Central memory CD8-positive, alpha-beta T cell (primary cell): ENCODE measurements around the gene EDEM1.

Source experiments
- ATAC-seq: fragments of 150-1000 bp; cut with Tn5 transposase; replicated peaks from 2 replicates; pipeline ENCODE4 v1.10.0; 2022; ENCODE audit warnings: mild to moderate bottlenecking, moderate FRiP score, moderate number of reproducible peaks; ENCODE audit not compliant: poor library complexity, severe bottlenecking; ENCODE audit errors: extremely low read depth
- DNase-seq, 2 donors: peaks; one replicate each; pipeline ENCODE4 v3.0.0; 2021; ENCODE audit warnings: low spot score in 2 of 2
- H3K27ac Mint-ChIP-seq: one replicate; pipeline ENCODE4 v1.8.0; 2022; ENCODE audit warnings: low read depth, mild to moderate bottlenecking, moderate library complexity, mixed read lengths
- H3K27me3 Mint-ChIP-seq: one replicate; pipeline ENCODE4 v1.8.0; 2022; ENCODE audit warnings: mixed read lengths
- H3K36me3 Mint-ChIP-seq: one replicate; pipeline ENCODE4 v1.8.0; 2022; ENCODE audit warnings: mild to moderate bottlenecking, moderate library complexity, mixed read lengths; ENCODE audit not compliant: insufficient read depth
- H3K4me1 Mint-ChIP-seq: one replicate; pipeline ENCODE4 v1.8.0; 2022; ENCODE audit warnings: mixed read lengths
- H3K4me3 Mint-ChIP-seq: one replicate; pipeline ENCODE4 v1.8.0; 2022; ENCODE audit warnings: mild to moderate bottlenecking, moderate library complexity, mixed read lengths
- H3K9me3 Mint-ChIP-seq: one replicate; pipeline ENCODE4 v1.8.0; 2022; ENCODE audit warnings: mixed read lengths

EDEM1 gene

GRCh38 chr3:5195605-5196004, 8.1 kb downstream of the EDEM1 start:
- H3K9me3 Mint-ChIP-seq: no peaks in the 10 kb centered on the region
- DNase-seq (no peak), ATAC-seq (no peak)
- peak overlapping the region; percentile 82 for H3K27ac Mint-ChIP-seq
- H3K4me3 Mint-ChIP-seq: peak overlapping the region; percentile 47
- H3K4me1 Mint-ChIP-seq: peaks cover 79% of the 10 kb centered on the region
- H3K27me3 Mint-ChIP-seq: no peaks in the 10 kb centered on the region
- peaks cover 44% of the 10 kb centered on the region for H3K36me3 Mint-ChIP-seq

- Mint-ChIP-seq H3K27me3 (no peaks in the 10 kb centered on the region), H3K4me3 (peak overlapping the region; percentile 70), H3K9me3 (no peaks in the 10 kb centered on the region), H3K27ac (peak overlapping the region; percentile 86), H3K36me3 (peaks cover 52% of the 10 kb centered on the region), H3K4me1 (peaks cover 73% of the 10 kb centered on the region)
- no peak for DNase-seq
- ATAC-seq: no peak
Measured at GRCh38 chr3:5197022-5197421, 9.5 kb downstream of the EDEM1 start.

DNA sequence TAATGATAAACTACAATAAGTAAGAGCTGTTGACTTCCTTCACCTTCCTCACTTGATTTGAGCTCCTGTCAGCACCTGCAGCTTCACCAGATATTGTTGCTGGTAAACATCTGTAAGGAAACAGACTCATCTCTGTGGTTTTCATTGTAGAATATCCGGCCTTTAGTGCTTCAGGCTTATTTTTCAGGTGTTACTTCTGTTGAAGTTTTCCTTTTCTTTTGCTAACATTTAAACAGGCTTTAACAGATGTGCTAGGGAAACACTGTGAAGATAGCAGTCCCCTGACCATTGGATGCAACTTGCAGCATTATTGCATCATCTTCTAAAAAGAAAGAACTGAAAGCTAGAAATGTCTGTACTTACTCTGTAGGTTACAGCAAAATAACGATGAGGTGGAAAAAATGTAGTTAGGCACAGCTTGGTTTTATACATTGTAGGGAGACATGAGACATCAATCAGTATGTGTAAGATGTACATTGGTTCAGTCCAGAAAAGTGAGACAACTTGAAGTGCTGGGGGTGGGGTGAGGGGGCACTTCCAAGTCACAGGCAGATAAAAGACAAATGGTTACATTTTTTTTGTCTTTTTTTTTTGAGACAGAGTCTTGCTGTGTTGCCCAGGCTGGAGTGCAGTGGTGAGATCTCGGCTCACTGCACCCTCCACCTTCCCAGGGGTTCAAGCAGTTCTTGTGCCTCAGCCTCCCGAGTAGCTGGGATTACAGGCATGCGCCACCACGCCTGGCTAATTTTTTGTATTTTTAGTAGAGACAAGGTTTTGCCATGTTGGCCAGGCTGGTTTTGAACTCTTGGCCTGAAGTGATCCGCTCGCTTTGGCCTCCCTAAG, 10.2 kb downstream of the EDEM1 start:
- Mint-ChIP-seq H3K27me3 (no peaks in the 10 kb centered on the region), H3K4me3 (peak overlapping the region; percentile 70), H3K27ac (peak overlapping the region; percentile 86), H3K36me3 (peaks cover 59% of the 10 kb centered on the region), H3K9me3 (no peaks in the 10 kb centered on the region), H3K4me1 (peaks cover 66% of the 10 kb centered on the region)
- DNase-seq: no peak
- peak; percentile 80 for ATAC-seq

GRCh38 chr3:5198313-5198677, 10.8 kb downstream of the EDEM1 start:
- H3K4me3 Mint-ChIP-seq: peak overlapping the region; percentile 34
- no peaks in the 10 kb centered on the region for H3K27me3 Mint-ChIP-seq
- peak overlapping the region; percentile 86 for H3K27ac Mint-ChIP-seq
- peaks cover 61% of the 10 kb centered on the region for H3K36me3 Mint-ChIP-seq
- H3K9me3 Mint-ChIP-seq: no peaks in the 10 kb centered on the region
- DNase-seq: no peak
- ATAC-seq: no peak
- H3K4me1 Mint-ChIP-seq: peaks cover 60% of the 10 kb centered on the region

DNA sequence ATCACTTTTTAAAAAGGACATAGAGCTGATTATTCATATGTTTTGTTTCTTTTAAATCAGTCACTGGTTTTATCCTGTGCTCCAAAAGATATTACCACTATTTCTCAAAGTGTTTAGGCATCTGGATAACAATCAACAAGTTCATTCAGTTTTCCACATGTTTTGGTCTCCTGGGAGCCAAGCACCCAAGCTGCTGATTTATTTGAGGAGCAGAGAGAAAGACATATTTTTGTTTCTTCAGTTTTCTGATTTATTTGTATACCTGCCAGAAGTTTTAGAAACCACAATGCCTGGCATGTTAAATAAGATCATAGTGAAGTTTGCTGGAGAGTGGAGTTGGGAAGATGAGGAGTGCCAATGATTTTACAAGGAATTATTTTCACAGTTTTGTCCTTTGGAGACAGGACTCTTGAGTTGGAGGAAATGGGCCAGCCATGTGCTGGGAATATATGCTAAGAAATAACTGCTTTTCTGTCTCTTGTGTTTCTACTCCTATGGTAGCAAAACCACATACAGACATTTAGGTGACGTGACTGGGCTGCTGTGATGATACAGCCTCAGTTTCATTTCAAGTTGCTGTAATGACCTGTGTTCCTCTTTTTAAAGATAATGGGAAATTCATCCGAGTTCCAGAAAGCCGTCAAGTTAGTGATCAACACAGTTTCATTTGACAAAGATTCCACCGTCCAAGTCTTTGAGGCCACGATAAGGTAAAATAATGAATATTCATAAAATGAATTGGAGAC, 11.7 kb downstream of the EDEM1 start:
- peak overlapping the region; percentile 86 for H3K27ac Mint-ChIP-seq
- H3K9me3 Mint-ChIP-seq: no peaks in the 10 kb centered on the region
- H3K27me3 Mint-ChIP-seq: no peaks in the 10 kb centered on the region
- H3K4me3 Mint-ChIP-seq: no peak overlapping the region
- no peak for ATAC-seq
- peaks cover 65% of the 10 kb centered on the region for H3K36me3 Mint-ChIP-seq
- H3K4me1 Mint-ChIP-seq: peaks cover 55% of the 10 kb centered on the region
- DNase-seq: no peak

- Mint-ChIP-seq H3K4me1 (peaks cover 42% of the 10 kb centered on the region), H3K4me3 (no peak overlapping the region), H3K9me3 (no peaks in the 10 kb centered on the region), H3K27me3 (no peaks in the 10 kb centered on the region), H3K27ac (no peak overlapping the region), H3K36me3 (peaks cover 75% of the 10 kb centered on the region)
- DNase-seq (no peak), ATAC-seq (no peak)
Measured at GRCh38 chr3:5201536-5201935, 14.0 kb downstream of the EDEM1 start.

GRCh38 chr3:5202222-5202621, 14.7 kb downstream of the EDEM1 start:
- H3K36me3 Mint-ChIP-seq: peaks cover 77% of the 10 kb centered on the region
- DNase-seq (no peak), ATAC-seq (no peak)
- peaks cover 35% of the 10 kb centered on the region for H3K4me1 Mint-ChIP-seq
- H3K4me3 Mint-ChIP-seq: no peak overlapping the region
- no peaks in the 10 kb centered on the region for H3K27me3 Mint-ChIP-seq
- H3K9me3 Mint-ChIP-seq: no peaks in the 10 kb centered on the region
- H3K27ac Mint-ChIP-seq: no peak overlapping the region

DNA sequence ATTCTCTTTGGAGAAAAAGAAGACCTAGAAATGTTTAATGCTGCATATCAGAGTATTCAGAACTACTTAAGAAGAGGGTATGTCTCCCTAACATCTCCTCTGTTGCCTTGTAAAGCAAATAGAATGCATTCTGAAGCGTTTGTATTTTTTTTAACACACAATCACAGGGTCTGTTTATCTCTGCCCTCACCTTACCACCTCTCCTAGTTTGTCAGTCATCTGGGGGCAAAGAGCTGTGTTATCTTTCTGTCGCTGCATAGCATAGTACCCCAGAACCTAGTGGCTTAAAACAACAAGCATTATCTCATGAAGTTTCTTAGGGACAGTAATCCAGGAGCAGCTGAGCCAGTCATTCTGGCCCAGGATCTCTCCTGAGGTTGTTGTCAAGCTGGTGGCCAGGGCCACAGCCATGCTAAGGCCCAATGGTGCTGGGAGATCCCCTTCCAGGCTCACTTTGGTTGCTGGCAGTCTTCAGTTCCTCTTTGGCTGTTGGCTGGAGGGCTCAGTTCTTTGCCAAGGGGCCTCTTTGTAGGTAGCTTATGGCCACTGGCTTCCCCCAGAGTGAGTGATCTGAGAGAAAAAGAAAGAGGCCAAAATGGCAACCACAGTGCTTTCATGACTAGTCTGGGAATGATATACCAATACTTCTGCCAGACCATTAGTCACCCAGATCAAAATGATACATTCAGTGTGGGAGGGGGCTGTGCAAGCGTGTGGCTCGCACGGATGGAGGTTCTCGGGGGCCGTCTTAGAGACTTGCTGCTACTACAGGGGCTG, 17.8 kb downstream of the EDEM1 start:
- H3K27me3 Mint-ChIP-seq: no peaks in the 10 kb centered on the region
- ATAC-seq (no peak), DNase-seq (no peak)
- no peak overlapping the region for H3K4me3 Mint-ChIP-seq
- H3K9me3 Mint-ChIP-seq: no peaks in the 10 kb centered on the region
- peaks cover 86% of the 10 kb centered on the region for H3K36me3 Mint-ChIP-seq
- peak overlapping the region; percentile 29 for H3K27ac Mint-ChIP-seq
- peaks cover 11% of the 10 kb centered on the region for H3K4me1 Mint-ChIP-seq

GRCh38 chr3:5210926-5211325, 23.4 kb downstream of the EDEM1 start:
- H3K27ac Mint-ChIP-seq: no peak overlapping the region
- no peaks in the 10 kb centered on the region for H3K27me3 Mint-ChIP-seq
- H3K4me3 Mint-ChIP-seq: no peak overlapping the region
- no peak for ATAC-seq
- H3K4me1 Mint-ChIP-seq: peaks cover 18% of the 10 kb centered on the region
- H3K9me3 Mint-ChIP-seq: no peaks in the 10 kb centered on the region
- no peak for DNase-seq
- peaks cover 83% of the 10 kb centered on the region for H3K36me3 Mint-ChIP-seq

- Mint-ChIP-seq H3K4me3 (no peak overlapping the region), H3K27me3 (no peaks in the 10 kb centered on the region), H3K27ac (peak overlapping the region; percentile 71), H3K9me3 (no peaks in the 10 kb centered on the region), H3K4me1 (peaks cover 18% of the 10 kb centered on the region), H3K36me3 (peaks cover 80% of the 10 kb centered on the region)
- DNase-seq (no peak), ATAC-seq (no peak)
Measured at GRCh38 chr3:5212628-5213573, 25.4 kb downstream of the EDEM1 start.

GRCh38 chr3:5213574-5213966, 26.1 kb downstream of the EDEM1 start:
- Mint-ChIP-seq H3K4me3 (no peak overlapping the region), H3K27ac (peak overlapping the region; percentile 71), H3K4me1 (peaks cover 18% of the 10 kb centered on the region), H3K36me3 (peaks cover 78% of the 10 kb centered on the region), H3K27me3 (no peaks in the 10 kb centered on the region), H3K9me3 (no peaks in the 10 kb centered on the region)
- ATAC-seq: no peak
- no peak for DNase-seq

GRCh38 chr3:5214352-5214751, 26.8 kb downstream of the EDEM1 start:
- Mint-ChIP-seq H3K27me3 (no peaks in the 10 kb centered on the region), H3K9me3 (no peaks in the 10 kb centered on the region), H3K36me3 (peaks cover 78% of the 10 kb centered on the region), H3K27ac (peak overlapping the region; percentile 84), H3K4me3 (no peak overlapping the region), H3K4me1 (peaks cover 18% of the 10 kb centered on the region)
- ATAC-seq (no peak), DNase-seq (no peak)
